ENCODE results near the gene TTC28.
"Not testable (repeated sequence)": the region's sequence is repeated elsewhere in the genome, so short reads cannot be mapped to it uniquely, and the experiment has no call there.

Gene TTC28

GRCh38 chr22:28560743-28561101, 118.9 kb downstream of the TTC28 start:
- not testable (repeated sequence) for DNase-seq (ENCODE audit: low read depth in 2 of 2)

- DNase-seq (ENCODE audit: low read depth in 2 of 2) = no peak
These were observed 119.4 kb downstream of the TTC28 start for GRCh38 chr22:28560046-28560742.

GRCh38 chr22:28557184-28557583, 122.5 kb downstream of the TTC28 start:
- no peak for DNase-seq (ENCODE audit: low read depth in 2 of 2)

GRCh38 chr22:28553108-28553866, 126.4 kb downstream of the TTC28 start:
- DNase-seq (ENCODE audit: low read depth in 2 of 2) = not testable (repeated sequence)

GRCh38 chr22:28548406-28548805, 131.2 kb downstream of the TTC28 start:
- DNase-seq (ENCODE audit: low read depth in 2 of 2) = no peak

GRCh38 chr22:28547132-28547842, 132.4 kb downstream of the TTC28 start:
- no peak for DNase-seq (ENCODE audit: low read depth in 2 of 2)

GRCh38 chr22:28544431-28544868, 135.2 kb downstream of the TTC28 start:
- no peak for DNase-seq (ENCODE audit: low read depth in 2 of 2)

- DNase-seq (ENCODE audit: low read depth in 2 of 2) = no peak
These were observed 136.5 kb downstream of the TTC28 start for GRCh38 chr22:28542980-28543621.

- no peak for DNase-seq (ENCODE audit: low read depth in 2 of 2)
These were observed 138.5 kb downstream of the TTC28 start for GRCh38 chr22:28541137-28541536.

GRCh38 chr22:28538922-28539321, 140.7 kb downstream of the TTC28 start:
- DNase-seq (ENCODE audit: low read depth in 2 of 2) = no peak

- DNase-seq (ENCODE audit: low read depth in 2 of 2) = not testable (repeated sequence)
These were observed 149.1 kb downstream of the TTC28 start for GRCh38 chr22:28530565-28530964.

GRCh38 chr22:28529144-28529543, 150.5 kb downstream of the TTC28 start:
- DNase-seq (ENCODE audit: low read depth in 2 of 2) = not testable (repeated sequence)

- no peak for DNase-seq (ENCODE audit: low read depth in 2 of 2)
These were observed 158.2 kb downstream of the TTC28 start for GRCh38 chr22:28521451-28521850.

GRCh38 chr22:28514321-28514821, 165.3 kb downstream of the TTC28 start:
- no peak for DNase-seq (ENCODE audit: low read depth in 2 of 2)

- DNase-seq (ENCODE audit: low read depth in 2 of 2) = not testable (repeated sequence)
These were observed 167.3 kb downstream of the TTC28 start for GRCh38 chr22:28512387-28512786.

GRCh38 chr22:28507896-28508295, 171.7 kb downstream of the TTC28 start:
- DNase-seq (ENCODE audit: low read depth in 2 of 2) = no peak

- no peak for DNase-seq (ENCODE audit: low read depth in 2 of 2)
These were observed 173.5 kb downstream of the TTC28 start for GRCh38 chr22:28506150-28506535.

GRCh38 chr22:28505416-28506149, 174.1 kb downstream of the TTC28 start:
- DNase-seq (ENCODE audit: low read depth in 2 of 2) = no peak

- no peak for DNase-seq (ENCODE audit: low read depth in 2 of 2)
These were observed 179.6 kb downstream of the TTC28 start for GRCh38 chr22:28500006-28500405.

- no peak for DNase-seq (ENCODE audit: low read depth in 2 of 2)
These were observed 181.6 kb downstream of the TTC28 start for GRCh38 chr22:28498044-28498443.

GRCh38 chr22:28497188-28497587, 182.5 kb downstream of the TTC28 start:
- DNase-seq (ENCODE audit: low read depth in 2 of 2) = no peak
